Thyroid gland (tissue), 4 donors: ENCODE results near the gene PREX1. TPM values are rescaled to one million over a fixed set of nuclear protein-coding genes. Genes with fewer than 3 reads are reported as not detected.
"Not testable (repeated sequence)": the region's sequence is repeated elsewhere in the genome, so short reads cannot be mapped to it uniquely, and the experiment has no call there.

Experiments used
- DNase-seq, 2 donors: peaks; one replicate each; pipeline ENCODE4 v3.0.0-alpha.2; 2019
- H3K27ac ChIP-seq, 3 donors: fragments of 200-600 bp; sonication (generic); 1 replicate in 2 of 3; 2 replicates in 1 of 3; pipeline ENCODE4 v1.5.1; 2016 to 2019; ENCODE audit warnings: mild to moderate bottlenecking in 1 of 3, moderate library complexity in 1 of 3
- H3K27me3 ChIP-seq: fragments of 200-600 bp; sonication (generic); one replicate; pipeline ENCODE4 v1.5.1; 2019
- H3K36me3 ChIP-seq, 2 donors: fragments of 200-600 bp; sonication (generic); one replicate each; pipeline ENCODE4 v1.5.1; 2016 to 2019
- H3K4me1 ChIP-seq, 2 donors: fragments of 200-600 bp; sonication (generic); one replicate each; pipeline ENCODE4 v1.5.1; 2017 to 2019
- H3K4me3 ChIP-seq, 3 donors: fragments of 200-600 bp; sonication (generic); replicated peaks in 1 of 3; 1 replicate in 2 of 3; 2 replicates in 1 of 3; pipeline ENCODE4 v1.5.1; 2016; ENCODE audit warnings: mild to moderate bottlenecking in 1 of 3
- H3K9me3 ChIP-seq: fragments of 200-600 bp; sonication (generic); one replicate; pipeline ENCODE4 v1.5.1; 2017
- CTCF ChIP-seq, 6 experiments: fragments of 200-600 bp in 3 of 6; fragments of 450-650 bp in 3 of 6; sonication (generic) in 3 of 6; IDR thresholded peaks; one replicate each; pipeline ENCODE4 v1.5.1; 2016 to 2019; ENCODE audit warnings: antibody characterized with exemption in 6 of 6, mild to moderate bottlenecking in 2 of 6, inconsistent platforms in 1 of 6, moderate library complexity in 1 of 6
- POLR2A ChIP-seq, 2 donors: fragments of 450-650 bp; IDR thresholded peaks; one replicate each; pipeline ENCODE4 v1.6.1; 2017; ENCODE audit warnings: antibody characterized with exemption in 2 of 2, mild to moderate bottlenecking in 2 of 2, moderate library complexity in 1 of 2
- WGBS, 2 donors: methylation state at CpG; one replicate each; pipeline ENCODE4 v1.1.5; 2017; 5-methylcytosine and 5-hydroxymethylcytosine counted together
- intact Hi-C: fragments of 100-400 bp; cut with DNase I; formaldehyde crosslinking; loops from one replicate; pipeline ENCODE4 v1.15.1; 2023
- total RNA-seq, 4 donors: library from RNA; depleted of rRNA; stranded (reverse); fragments of >200 nt; gene quantifications; one replicate each; pipeline ENCODE4 v1.2.3, GENCODE V29; 2016

The PREX1 gene
- total RNA-seq, 4 donors from 2014 or later: 10.2 to 42.7 (median 18.7) TPM

- no peak for DNase-seq
- intact Hi-C loops: no loop called here
- Histone ChIP-seq H3K9me3 (no peaks in the 10 kb centered on the region), H3K4me1 (no peaks in the 10 kb centered on the region), H3K27ac (no peak overlapping the region), H3K27me3 (no peaks in the 10 kb centered on the region), H3K4me3 (no peak overlapping the region), H3K36me3 (no peaks in the 10 kb centered on the region)
- no peak for TF ChIP-seq POLR2A (IDR thresholded peaks at IDR 0.05)
- no peak for TF ChIP-seq CTCF (IDR thresholded peaks at IDR 0.05)
- WGBS, 2 donors: 71 to 73% methylated on average over 9 of the region's 9 CpGs
These were observed 224.5 kb downstream of the PREX1 start for GRCh38 chr20:48603116-48603818.

DNA sequence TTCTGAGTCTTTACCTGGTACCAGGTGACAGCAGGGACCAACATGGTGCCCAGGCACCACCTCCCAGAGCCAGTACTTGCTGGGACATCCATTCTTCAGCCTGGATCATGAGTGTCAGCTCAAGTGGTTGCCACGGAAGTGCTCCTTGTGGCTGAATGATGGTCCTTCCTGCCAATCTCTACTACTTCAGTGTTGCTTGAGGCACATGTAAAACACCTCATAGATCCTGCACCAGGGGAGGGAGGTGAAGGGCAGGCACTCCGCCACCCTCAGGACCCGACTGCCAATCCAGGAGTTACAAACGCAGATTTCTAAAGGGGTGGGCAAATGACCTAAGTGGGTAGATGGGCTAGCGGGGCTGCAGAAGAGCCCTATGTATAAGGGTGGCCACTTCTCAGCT is 226.0 kb downstream of the PREX1 start:
- H3K27me3 ChIP-seq: no peaks in the 10 kb centered on the region
- no peak overlapping the region for H3K27ac ChIP-seq
- WGBS, 2 donors: 74 to 77% methylated on average over 5 of the region's 5 CpGs
- H3K4me3 ChIP-seq: no peak overlapping the region
- no peaks in the 10 kb centered on the region for H3K4me1 ChIP-seq
- no peaks in the 10 kb centered on the region for H3K36me3 ChIP-seq
- no peak for DNase-seq
- intact Hi-C loops: no loop called here
- no peaks in the 10 kb centered on the region for H3K9me3 ChIP-seq
- TF ChIP-seq POLR2A (IDR thresholded peaks at IDR 0.05): no peak
- no peak for TF ChIP-seq CTCF (IDR thresholded peaks at IDR 0.05)

DNA sequence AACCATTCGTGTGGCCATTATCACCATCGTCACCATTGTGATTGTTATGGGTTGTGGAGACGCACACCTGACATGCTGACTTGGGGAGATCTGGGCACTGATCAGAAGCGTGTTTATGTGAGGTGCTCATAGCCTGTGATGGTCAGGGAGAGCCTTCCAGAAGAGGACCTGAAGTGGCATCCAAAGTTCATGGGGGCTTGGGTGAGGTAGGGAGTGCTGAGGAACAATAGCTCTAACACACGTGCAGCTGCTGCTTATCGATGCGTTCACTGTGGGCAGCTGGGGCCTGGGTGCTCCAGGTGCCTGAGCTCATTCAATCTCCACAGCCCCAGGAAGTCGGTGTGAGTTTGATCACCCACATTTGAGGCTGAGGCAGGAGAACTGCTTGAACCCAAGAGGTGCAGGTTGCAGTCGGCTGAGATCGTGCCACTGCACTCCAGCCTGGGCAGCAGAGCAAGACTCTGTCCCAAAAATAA is 227.3 kb downstream of the PREX1 start:
- intact Hi-C loops: no loop called here
- no peak for TF ChIP-seq CTCF (IDR thresholded peaks at IDR 0.05)
- no peak for TF ChIP-seq POLR2A (IDR thresholded peaks at IDR 0.05)
- no peaks in the 10 kb centered on the region for H3K4me1 ChIP-seq
- H3K27ac ChIP-seq: no peak overlapping the region
- no peak for DNase-seq
- WGBS, 2 donors: 65 to 69% methylated on average over 10 of the region's 10 CpGs
- H3K36me3 ChIP-seq: no peaks in the 10 kb centered on the region
- no peaks in the 10 kb centered on the region for H3K9me3 ChIP-seq
- H3K4me3 ChIP-seq: no peak overlapping the region
- H3K27me3 ChIP-seq: no peaks in the 10 kb centered on the region

DNA sequence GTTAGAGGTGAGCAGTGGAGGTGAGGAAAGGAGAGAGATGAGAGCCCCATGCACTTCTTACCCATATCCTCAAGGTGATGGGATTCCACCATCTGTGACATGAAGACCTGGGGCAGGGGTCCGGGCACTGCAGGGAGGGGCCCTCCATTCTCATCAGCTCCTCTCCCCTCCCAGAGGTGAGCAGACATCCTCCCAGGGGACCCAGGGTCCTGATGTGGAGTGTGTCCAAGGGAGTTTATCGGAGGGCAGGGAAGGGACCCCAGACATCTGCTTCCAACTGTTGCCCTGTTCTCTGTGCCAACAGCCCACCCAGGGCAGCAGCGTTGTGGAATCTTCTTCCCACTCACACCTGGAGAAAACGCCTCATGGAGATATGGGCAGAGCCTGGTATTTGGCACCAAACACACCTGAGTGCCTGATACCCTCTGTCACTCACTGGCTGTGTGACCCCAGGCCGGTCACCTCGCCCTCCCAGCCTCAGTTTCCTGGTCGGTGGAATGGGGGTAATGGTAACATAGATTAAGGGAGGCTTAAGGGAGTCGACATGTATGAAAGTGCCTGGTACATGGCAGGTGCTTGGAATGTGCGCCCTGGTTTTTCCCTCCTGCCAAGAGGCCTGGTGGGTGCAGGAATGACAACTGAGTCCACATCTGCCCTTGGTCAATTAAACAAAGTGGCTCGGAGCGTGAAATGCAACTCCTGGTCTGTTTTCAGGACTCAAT is 227.9 kb downstream of the PREX1 start:
- no peak overlapping the region for H3K4me3 ChIP-seq
- intact Hi-C loops: no loop called here
- no peaks in the 10 kb centered on the region for H3K36me3 ChIP-seq
- TF ChIP-seq CTCF (IDR thresholded peaks at IDR 0.05) (no peak), POLR2A (IDR thresholded peaks at IDR 0.05) (no peak)
- H3K4me1 ChIP-seq: no peaks in the 10 kb centered on the region
- H3K9me3 ChIP-seq: no peaks in the 10 kb centered on the region
- no peaks in the 10 kb centered on the region for H3K27me3 ChIP-seq
- WGBS, 2 donors: 87 to 93% methylated on average over 8 to 10 of the region's 11 CpGs
- DNase-seq: no peak
- H3K27ac ChIP-seq: no peak overlapping the region

DNA sequence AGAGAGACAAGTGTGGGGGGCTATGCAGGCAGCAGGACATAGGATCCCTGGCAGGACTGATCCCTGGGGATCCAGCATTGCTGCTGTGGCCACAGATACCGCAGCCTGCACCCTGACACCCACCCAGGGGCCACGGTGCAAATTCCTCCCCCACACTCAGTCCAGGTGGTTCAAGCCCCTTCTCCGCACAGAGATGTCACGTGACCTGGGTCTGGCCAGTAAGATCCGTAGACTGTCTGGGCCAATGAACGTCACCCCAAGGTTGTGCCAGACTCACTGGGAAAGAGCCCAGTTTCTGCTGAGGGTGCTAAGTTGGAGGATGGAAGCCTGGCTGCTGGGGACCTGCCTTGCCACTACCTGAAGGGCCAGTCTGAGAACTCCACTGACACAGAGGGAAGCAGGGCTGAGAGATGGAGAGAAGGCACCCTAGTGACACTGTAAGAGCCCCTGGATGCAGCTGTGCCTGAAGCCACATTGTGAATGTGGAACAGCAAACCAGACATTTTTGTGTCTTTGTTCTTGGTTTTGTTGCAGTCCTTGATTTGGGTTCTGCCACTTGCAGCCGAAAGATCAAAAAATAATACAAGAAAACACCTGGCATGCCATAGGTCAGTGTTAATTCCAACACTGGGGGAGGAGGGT is 228.6 kb downstream of the PREX1 start:
- Histone ChIP-seq H3K9me3 (no peaks in the 10 kb centered on the region), H3K27me3 (no peaks in the 10 kb centered on the region), H3K27ac (no peak overlapping the region), H3K36me3 (no peaks in the 10 kb centered on the region), H3K4me1 (no peaks in the 10 kb centered on the region), H3K4me3 (no peak overlapping the region)
- 89 to 97% methylated on average over 7 of the region's 7 CpGs for WGBS, 2 donors
- DNase-seq: no peak
- intact Hi-C loops: no loop called here
- TF ChIP-seq POLR2A (IDR thresholded peaks at IDR 0.05): no peak
- no peak for TF ChIP-seq CTCF (IDR thresholded peaks at IDR 0.05)

DNA sequence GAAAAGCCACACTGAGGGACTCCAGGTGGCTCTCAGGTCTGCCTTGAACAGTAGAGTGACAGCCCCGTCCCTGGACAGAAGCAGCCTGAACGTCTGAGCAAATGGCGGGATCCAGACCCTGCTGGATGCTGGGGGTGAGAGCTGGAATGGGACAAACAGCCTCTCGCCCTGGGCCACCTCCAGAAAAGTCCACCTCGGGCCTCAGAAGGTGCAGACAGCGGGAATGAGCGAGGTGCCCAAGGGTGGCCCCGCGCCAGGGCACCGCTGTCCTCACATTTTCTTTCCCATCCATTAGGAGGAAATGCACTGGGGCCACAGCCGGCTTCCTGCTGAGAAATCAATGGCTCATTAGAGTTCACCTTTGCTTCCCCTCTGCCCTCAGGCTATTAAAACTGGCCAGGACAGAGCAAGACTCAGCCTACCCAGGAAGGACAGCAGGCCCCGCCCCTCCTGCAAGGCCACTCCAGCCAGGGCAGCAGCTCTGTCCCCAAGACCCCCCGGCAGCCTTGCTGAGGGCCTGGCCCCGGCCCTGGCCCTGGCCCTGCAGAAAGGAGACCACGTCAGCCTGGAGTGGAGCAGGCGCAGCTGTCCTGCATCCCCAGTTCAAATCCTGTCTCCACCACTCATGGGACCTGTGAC is 229.4 kb downstream of the PREX1 start:
- H3K36me3 ChIP-seq, H3K9me3 ChIP-seq, H3K27ac ChIP-seq, intact Hi-C loops, H3K4me1 ChIP-seq, H3K27me3 ChIP-seq, H3K4me3 ChIP-seq, DNase-seq: not testable (repeated sequence)
- WGBS, 2 donors: 63 to 75% methylated on average over 12 to 16 of the region's 16 CpGs
